Measurements from ENCODE around the gene AATK. TPM values are rescaled to one million over a fixed set of nuclear protein-coding genes. Genes with fewer than 3 reads are reported as not detected.

AATK gene
- total RNA-seq, 1 experiment from 2014 or later, result 0.46 TPM

DNA sequence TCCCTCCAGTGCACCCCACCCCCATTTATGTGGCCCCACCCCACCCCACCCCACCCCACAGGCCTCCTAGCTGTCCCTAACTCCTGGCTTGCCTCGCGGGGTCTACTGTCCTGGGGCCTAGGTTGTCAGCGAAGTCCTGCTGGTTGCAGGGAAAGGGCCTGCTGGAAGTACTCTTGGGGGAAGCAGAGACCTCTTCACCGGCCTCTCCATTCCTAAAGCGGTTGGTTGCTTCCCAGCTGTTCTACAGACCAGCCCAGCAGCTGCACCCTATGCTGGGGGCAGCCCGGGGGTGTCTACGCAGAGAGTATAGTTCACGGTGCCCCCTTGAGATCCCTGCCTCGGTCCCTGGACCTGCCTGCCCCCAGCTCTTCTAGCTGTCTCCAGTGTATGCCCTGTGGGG lies 74.9 kb downstream of the AATK start:
- CTCF ChIA-PET, result no interaction called here
- Histone ChIP-seq H3K9me3 (ENCODE audit: insufficient read depth, low read depth) (no peaks in the 10 kb centered on the region), H3F3A (ENCODE audit: insufficient read depth, low read depth) (peaks cover 16% of the 10 kb centered on the region), H3K27me3 (ENCODE audit: insufficient read depth, low read depth) (no peaks in the 10 kb centered on the region), H3K27ac (no peak overlapping the region), H2AFZ (no peak overlapping the region), H3K4me3 (no peak overlapping the region), H3K36me3 (ENCODE audit: low read depth) (no peaks in the 10 kb centered on the region), H3K9me2 (ENCODE audit: insufficient read depth) (no peaks in the 10 kb centered on the region), H4K20me1 (ENCODE audit: insufficient read depth) (no peaks in the 10 kb centered on the region), H3K79me2 (ENCODE audit: low read depth) (no peaks in the 10 kb centered on the region), H3K4me2 (no peak overlapping the region), H3K4me1 (replicated peaks; ENCODE audit: insufficient read depth) (peaks cover 33% of the 10 kb centered on the region)
- intact Hi-C loops (cut with micrococcal nuclease; ENCODE audit: unreplicated experiment), result no loop called here
- POLR2A ChIA-PET (ENCODE audit: unreplicated experiment), result interaction anchor here (0.6 kb wide), 1 partner anchor 51 kb away, joined by 3 read pairs; no protein-coding TSS in a partner anchor
- TF ChIP-seq CTCF (conservative IDR thresholded peaks at IDR 0.05) (no peak), EZH2 (IDR thresholded peaks at IDR 0.05; ENCODE audit: low read depth) (no peak)
- no TSS peak for BruUV-seq (replicated peaks)
- no peak for DNase-seq

DNA sequence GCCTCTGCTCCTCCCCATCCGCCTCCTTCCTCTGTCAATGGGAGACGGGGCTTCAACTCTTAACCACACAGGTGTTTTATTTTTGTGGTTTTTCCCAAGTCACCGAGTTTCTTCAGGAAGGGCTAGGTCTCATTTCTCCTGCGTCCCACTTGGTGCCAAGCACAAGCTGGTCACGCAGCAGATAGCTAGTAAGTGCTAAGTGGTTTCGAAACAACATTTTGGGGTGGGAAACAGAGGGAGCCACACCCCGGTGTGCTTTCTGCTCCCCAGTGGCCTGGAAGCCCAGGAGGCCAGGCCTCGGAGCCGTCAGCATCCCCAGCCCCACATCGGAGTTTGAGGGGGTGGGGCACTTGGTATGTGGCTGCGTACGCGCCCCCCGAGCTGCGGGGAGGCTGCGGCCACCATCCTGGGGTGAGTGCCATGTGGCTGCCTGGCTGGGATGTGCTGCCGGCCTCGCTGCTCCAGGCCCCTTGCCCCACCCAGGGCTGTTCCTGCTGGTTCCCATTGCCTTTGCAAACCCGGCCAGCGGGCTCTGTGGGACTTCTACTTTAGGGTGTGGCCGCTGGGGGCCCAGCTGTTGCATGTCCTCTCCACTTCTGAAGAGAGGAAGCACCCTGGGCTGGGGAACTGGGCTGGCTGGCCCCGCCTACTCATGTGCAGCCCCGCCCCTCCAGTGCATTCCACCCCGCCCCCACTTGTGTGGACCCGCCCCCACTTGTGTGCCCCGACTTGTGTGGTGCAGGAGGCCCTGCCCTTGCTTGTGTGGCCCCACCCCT lies 75.5 kb downstream of the AATK start:
- no peaks in the 10 kb centered on the region for H3K9me3 ChIP-seq (ENCODE audit: insufficient read depth, low read depth)
- H3K27ac ChIP-seq, result no peak overlapping the region
- no peaks in the 10 kb centered on the region for H3K9me2 ChIP-seq (ENCODE audit: insufficient read depth)
- no peak overlapping the region for H3K4me3 ChIP-seq
- no peak overlapping the region for H3K4me2 ChIP-seq
- POLR2A ChIA-PET (ENCODE audit: unreplicated experiment), result no interaction called here
- H3K27me3 ChIP-seq (ENCODE audit: insufficient read depth, low read depth), result no peaks in the 10 kb centered on the region
- TF ChIP-seq CTCF (conservative IDR thresholded peaks at IDR 0.05) (no peak), EZH2 (IDR thresholded peaks at IDR 0.05; ENCODE audit: low read depth) (no peak)
- BruUV-seq (replicated peaks), result no TSS peak
- H3F3A ChIP-seq (ENCODE audit: insufficient read depth, low read depth), result peaks cover 13% of the 10 kb centered on the region
- H3K4me1 ChIP-seq (replicated peaks; ENCODE audit: insufficient read depth), result peaks cover 27% of the 10 kb centered on the region
- H3K36me3 ChIP-seq (ENCODE audit: low read depth), result no peaks in the 10 kb centered on the region
- H3K79me2 ChIP-seq (ENCODE audit: low read depth), result no peaks in the 10 kb centered on the region
- DNase-seq, result peak in 1 of 2 experiments; percentile 36
- intact Hi-C loops (cut with micrococcal nuclease; ENCODE audit: unreplicated experiment), result no loop called here
- CTCF ChIA-PET, result no interaction called here
- H4K20me1 ChIP-seq (ENCODE audit: insufficient read depth), result no peaks in the 10 kb centered on the region
- H2AFZ ChIP-seq, result no peak overlapping the region

- TF ChIP-seq EZH2 (IDR thresholded peaks at IDR 0.05; ENCODE audit: low read depth), result no peak
- no peak for TF ChIP-seq CTCF (conservative IDR thresholded peaks at IDR 0.05)
- Histone ChIP-seq H3K4me2 (no peak overlapping the region), H3K9me2 (ENCODE audit: insufficient read depth) (no peaks in the 10 kb centered on the region), H4K20me1 (ENCODE audit: insufficient read depth) (no peaks in the 10 kb centered on the region), H3F3A (ENCODE audit: insufficient read depth, low read depth) (no peaks in the 10 kb centered on the region), H3K27ac (no peak overlapping the region), H3K9me3 (ENCODE audit: insufficient read depth, low read depth) (no peaks in the 10 kb centered on the region), H3K36me3 (ENCODE audit: low read depth) (no peaks in the 10 kb centered on the region), H3K79me2 (ENCODE audit: low read depth) (no peaks in the 10 kb centered on the region), H3K27me3 (ENCODE audit: insufficient read depth, low read depth) (no peaks in the 10 kb centered on the region), H3K4me3 (no peak overlapping the region), H2AFZ (no peak overlapping the region), H3K4me1 (replicated peaks; ENCODE audit: insufficient read depth) (no peaks in the 10 kb centered on the region)
- no TSS peak for BruUV-seq (replicated peaks)
- intact Hi-C loops (cut with micrococcal nuclease; ENCODE audit: unreplicated experiment), result no loop called here
- CTCF ChIA-PET, result no interaction called here
- peak in 1 of 2 experiments; percentile 56 for DNase-seq
- POLR2A ChIA-PET (ENCODE audit: unreplicated experiment), result no interaction called here
Observed at GRCh38 chr17:81086789-81087551, 79.1 kb downstream of the AATK start.
